Muscle of leg (tissue), 16 donors: ENCODE measurements around the gene AP4S1. TPM values are rescaled to one million over a fixed set of nuclear protein-coding genes. Genes with fewer than 3 reads are reported as not detected.
"Not testable (repeated sequence)": the region's sequence is repeated elsewhere in the genome, so short reads cannot be mapped to it uniquely, and the experiment has no call there.

ENCODE experiments used
- DNase-seq: peaks from one replicate; pipeline ENCODE4 v3.0.0; 2013
- H3K27ac ChIP-seq: one replicate; pipeline ENCODE4 v1.5.1; 2013; ENCODE audit warnings: mild to moderate bottlenecking, low read length, control low read depth
- H3K27me3 ChIP-seq: one replicate; pipeline ENCODE4 v1.6.1; 2013; ENCODE audit warnings: low read length; ENCODE audit not compliant: control insufficient read depth, insufficient read depth
- H3K36me3 ChIP-seq: one replicate; pipeline ENCODE4 v1.6.1; 2013; ENCODE audit warnings: low read length; ENCODE audit not compliant: control insufficient read depth, insufficient read depth
- H3K4me1 ChIP-seq: one replicate; pipeline ENCODE4 v1.6.1; 2013; ENCODE audit warnings: low read length; ENCODE audit not compliant: control insufficient read depth, insufficient read depth
- H3K4me3 ChIP-seq: one replicate; pipeline ENCODE4 v1.5.1; 2013; ENCODE audit warnings: low read length, control low read depth
- H3K9me3 ChIP-seq: replicated peaks from 2 replicates; pipeline ENCODE4 v1.6.1; 2013; ENCODE audit warnings: low read depth, low read length; ENCODE audit not compliant: control insufficient read depth
- WGBS: methylation state at CpG from one replicate; pipeline ENCODE4 v1.1.5; 2013; ENCODE audit warnings: missing lambda C conversion rate; ENCODE audit not compliant: insufficient coverage; 5-methylcytosine and 5-hydroxymethylcytosine counted together
- long read RNA-seq, 11 donors: transcript quantifications; one replicate each; lab custom pipeline, GENCODE V29; 2026
- polyA plus RNA-seq, 8 donors: library from polyadenylated mRNA; unstranded; fragments of 120-200 nt; gene quantifications; one replicate each; pipeline versions ENCODE4 v1.2.1 to v1.2.3, GENCODE V29; 2013; ENCODE audit warnings: inconsistent platforms in 1 of 8, low replicate concordance in 1 of 8; ENCODE audit not compliant: insufficient read length in 8 of 8, insufficient read depth in 1 of 8
- total RNA-seq: library from RNA; stranded (reverse); fragments of 120-200 nt; gene quantifications from one replicate; pipeline ENCODE4 v1.2.4, GENCODE V29; 2013

The AP4S1 gene
- 12.5 TPM for total RNA-seq
- polyA plus RNA-seq = 10 to 100 TPM; 12.0 to 14.2 (median 13.0) TPM
- long read RNA-seq, donor 1 = 0 reads
- long read RNA-seq, donor 2 = 0 reads
- long read RNA-seq, donor 3, partial matches to known transcripts = 6 of 12 reads
- long read RNA-seq, donor 3, other reads (novel, unspliced or antisense) = 5 of 12 reads
- long read RNA-seq, donor 4 = 0 reads
- long read RNA-seq, donor 5, partial matches to known transcripts = 0 of 2 reads
- long read RNA-seq, donor 5, other reads (novel, unspliced or antisense) = 0 of 2 reads
- long read RNA-seq, donor 6, transcript AP4S1-206 (5 exons, 1,012 nt) = major isoform, 6 of 6 reads
- long read RNA-seq, donor 6, partial matches to known transcripts = 0 of 6 reads
- long read RNA-seq, donor 6, other reads (novel, unspliced or antisense) = 0 of 6 reads
- long read RNA-seq, donor 7, partial matches to known transcripts = 0 of 3 reads
- long read RNA-seq, donor 7, other reads (novel, unspliced or antisense) = 0 of 3 reads
- long read RNA-seq, donor 8, partial matches to known transcripts = 0 of 4 reads
- long read RNA-seq, donor 8, other reads (novel, unspliced or antisense) = 0 of 4 reads
- long read RNA-seq, donor 9, partial matches to known transcripts = 0 of 1 reads
- long read RNA-seq, donor 9, other reads (novel, unspliced or antisense) = 0 of 1 reads
- long read RNA-seq, donor 10, transcript AP4S1-206 (5 exons, 1,012 nt) = major isoform, 5 of 10 reads
- long read RNA-seq, donor 10, partial matches to known transcripts = 0 of 10 reads
- long read RNA-seq, donor 10, other reads (novel, unspliced or antisense) = 5 of 10 reads
- long read RNA-seq, donor 11 = 0 reads

DNA sequence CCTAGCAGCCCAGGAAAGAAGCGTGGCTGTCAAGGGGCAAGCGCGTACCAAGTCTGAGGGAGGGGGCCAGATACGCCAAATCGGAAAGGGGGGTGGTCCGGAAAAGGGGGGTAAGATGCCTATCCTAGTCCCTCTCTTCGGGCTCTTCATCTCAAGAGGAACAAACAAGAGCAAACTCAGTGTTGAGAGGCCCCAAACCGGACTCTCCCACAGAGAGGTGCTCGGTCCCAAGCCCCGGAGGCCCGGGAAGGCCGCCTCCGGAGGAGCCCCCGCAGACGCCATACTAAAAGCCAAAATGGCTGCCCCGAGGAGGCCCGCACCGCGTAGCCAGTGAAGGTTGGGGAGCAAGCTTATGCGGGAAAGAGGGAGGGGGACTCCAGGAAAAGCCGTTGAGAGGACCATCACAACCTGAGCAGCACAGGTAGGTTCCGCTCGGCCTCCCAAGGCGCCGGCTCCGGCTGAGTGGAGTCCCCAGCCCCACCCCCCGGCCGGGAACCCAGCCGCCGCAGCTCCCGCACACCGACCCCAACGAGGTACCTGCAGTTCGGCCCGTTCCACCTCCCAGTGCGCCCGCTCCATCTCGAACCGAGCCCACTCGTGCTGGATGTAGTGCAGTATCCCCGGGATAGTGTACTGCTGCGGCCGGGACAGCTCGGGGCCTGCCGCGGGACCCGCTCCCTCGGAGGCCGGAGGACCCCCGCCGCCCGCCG lies at the start of gene AP4S1:
AP4S1 (plus strand) TSS at position 283 of the 710 bp plus-strand sequence. CDS start 40,548 bp downstream, outside the sequence.
- WGBS = under 1% methylated on average over 42 of the region's 53 CpGs
- Histone ChIP-seq H3K36me3 (peaks cover 4% of the 10 kb centered on the region), H3K27ac (peak within 1 kb of the TSS; percentile 98), H3K4me3 (peak within 1 kb of the TSS; percentile 88), H3K9me3 (no peaks in the 10 kb centered on the region), H3K27me3 (no peaks in the 10 kb centered on the region), H3K4me1 (peaks cover 3% of the 10 kb centered on the region)
- peak; percentile 63 for DNase-seq

- no peaks in the 10 kb centered on the region for H3K27me3 ChIP-seq
- no peaks in the 10 kb centered on the region for H3K36me3 ChIP-seq
- no CpG with 5 or more reads among the region's 2 CpGs for WGBS
- DNase-seq = no peak
- no peak overlapping the region for H3K4me3 ChIP-seq
- no peak overlapping the region for H3K27ac ChIP-seq
- H3K9me3 ChIP-seq = no peaks in the 10 kb centered on the region
- H3K4me1 ChIP-seq = no peaks in the 10 kb centered on the region
Observed at GRCh38 chr14:30977752-30978151, 47.7 kb upstream of the AP4S1 start.

- H3K4me1 ChIP-seq, H3K4me3 ChIP-seq, H3K27ac ChIP-seq, H3K9me3 ChIP-seq, H3K27me3 ChIP-seq, H3K36me3 ChIP-seq: not testable (repeated sequence)
- DNase-seq = peak; percentile 80
- WGBS = 89% methylated on average over 10 of the region's 13 CpGs
Observed at GRCh38 chr14:30980106-30980704, 45.2 kb upstream of the AP4S1 start.

DNA sequence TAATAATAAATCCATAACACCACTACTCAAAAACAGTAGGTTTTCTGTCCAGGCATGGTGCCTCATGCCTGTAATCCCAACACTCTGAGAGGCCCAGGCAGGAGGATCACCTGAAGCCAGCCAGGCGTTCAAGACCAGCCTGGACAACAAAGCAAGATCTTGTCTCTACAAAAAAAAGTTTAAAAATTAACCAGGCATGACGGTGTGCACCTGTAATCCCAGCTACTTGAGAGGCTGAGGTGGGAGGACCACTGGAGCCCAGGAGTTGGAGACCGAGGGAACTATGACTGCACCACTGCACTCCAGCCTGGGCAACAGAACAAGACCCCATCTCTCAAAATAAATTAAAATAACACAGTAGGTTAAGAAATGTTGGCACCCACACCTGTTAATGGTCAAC lies 44.5 kb upstream of the AP4S1 start:
- Histone ChIP-seq H3K4me3 (no peak overlapping the region), H3K27me3 (no peaks in the 10 kb centered on the region), H3K4me1 (no peaks in the 10 kb centered on the region), H3K27ac (no peak overlapping the region), H3K36me3 (no peaks in the 10 kb centered on the region), H3K9me3 (no peaks in the 10 kb centered on the region)
- WGBS = no CpG with 5 or more reads among the region's 3 CpGs
- no peak for DNase-seq

DNA sequence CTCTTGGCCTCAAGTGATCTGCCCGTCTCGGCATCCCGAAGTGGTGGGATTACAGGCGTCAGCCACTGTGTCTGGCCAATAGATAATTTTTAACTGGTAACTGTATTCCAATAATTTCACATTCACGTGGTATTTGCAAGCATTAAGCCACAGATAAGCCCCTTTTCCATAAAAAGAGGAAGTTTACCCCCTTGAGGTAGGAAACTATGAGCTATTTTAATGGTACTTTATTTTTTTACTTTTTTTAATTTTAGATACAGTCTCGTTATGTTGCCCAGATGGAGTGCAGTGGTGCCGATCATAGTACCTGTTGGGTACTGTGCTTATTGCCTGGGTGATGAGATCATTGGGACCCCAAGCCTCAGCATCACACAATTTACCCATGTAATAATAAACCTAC lies 42.9 kb upstream of the AP4S1 start:
- Histone ChIP-seq H3K27ac (no peak overlapping the region), H3K27me3 (no peaks in the 10 kb centered on the region), H3K36me3 (no peaks in the 10 kb centered on the region), H3K9me3 (no peaks in the 10 kb centered on the region), H3K4me3 (no peak overlapping the region), H3K4me1 (no peaks in the 10 kb centered on the region)
- WGBS = no CpG with 5 or more reads among the region's 7 CpGs
- no peak for DNase-seq

DNA sequence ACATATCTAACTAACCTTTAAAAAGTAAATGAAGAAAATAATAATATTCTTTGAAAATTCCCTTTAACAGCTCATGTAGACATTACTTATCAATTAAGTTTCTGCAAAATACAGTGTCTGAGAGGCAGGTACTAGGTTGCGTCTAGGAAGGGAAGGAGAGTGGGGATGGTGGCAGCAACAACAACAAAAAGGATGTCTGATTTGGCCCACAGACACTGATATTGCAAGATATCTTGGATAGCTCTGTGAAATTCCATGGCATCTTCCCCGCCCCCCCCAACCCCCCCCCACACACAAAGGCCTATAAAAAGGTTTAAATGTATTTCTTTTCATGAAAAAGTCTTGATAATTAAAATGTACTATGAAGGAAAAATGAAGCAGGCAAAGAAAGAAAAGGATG lies 41.6 kb upstream of the AP4S1 start:
- no peak for DNase-seq
- no CpG with 5 or more reads among the region's 2 CpGs for WGBS
- Histone ChIP-seq H3K9me3 (no peaks in the 10 kb centered on the region), H3K27ac (no peak overlapping the region), H3K4me3 (no peak overlapping the region), H3K36me3 (no peaks in the 10 kb centered on the region), H3K27me3 (no peaks in the 10 kb centered on the region), H3K4me1 (peaks cover 2% of the 10 kb centered on the region)

GRCh38 chr14:30985796-30986195 lies 39.7 kb upstream of the AP4S1 start:
- no peak overlapping the region for H3K27ac ChIP-seq
- no CpG with 5 or more reads among the region's 3 CpGs for WGBS
- no peak for DNase-seq

GRCh38 chr14:30988509-30988908 lies 36.9 kb upstream of the AP4S1 start:
- no peak for DNase-seq
- Histone ChIP-seq H3K4me3 (no peak overlapping the region), H3K27ac (no peak overlapping the region), H3K9me3 (no peaks in the 10 kb centered on the region), H3K36me3 (no peaks in the 10 kb centered on the region), H3K27me3 (no peaks in the 10 kb centered on the region), H3K4me1 (peaks cover 2% of the 10 kb centered on the region)

More at GRCh38 chr14:30985796-30986195, 39.7 kb upstream of the AP4S1 start:
- no peak overlapping the region for H3K4me3 ChIP-seq
- H3K9me3 ChIP-seq = no peaks in the 10 kb centered on the region
- peaks cover 2% of the 10 kb centered on the region for H3K4me1 ChIP-seq
- no peaks in the 10 kb centered on the region for H3K36me3 ChIP-seq
- no peaks in the 10 kb centered on the region for H3K27me3 ChIP-seq

GRCh38 chr14:30990770-30991169 lies 34.7 kb upstream of the AP4S1 start:
- Histone ChIP-seq H3K9me3 (no peaks in the 10 kb centered on the region), H3K27me3 (no peaks in the 10 kb centered on the region), H3K27ac (no peak overlapping the region), H3K36me3 (no peaks in the 10 kb centered on the region), H3K4me1 (peaks cover 4% of the 10 kb centered on the region), H3K4me3 (no peak overlapping the region)
- no peak for DNase-seq
